ENCODE data around the gene SSPN.

The SSPN gene

GRCh38 chr12:26279908-26280307 is 84.5 kb downstream of the SSPN start:
- no peak for TF ChIP-seq CTCF (conservative IDR thresholded peaks at IDR 0.05)
- H3K27ac ChIP-seq, result no peak overlapping the region

- no peak overlapping the region for H3K27ac ChIP-seq
- no peak for TF ChIP-seq CTCF (conservative IDR thresholded peaks at IDR 0.05)
These were observed 85.5 kb downstream of the SSPN start for GRCh38 chr12:26280869-26281268.

- H3K27ac ChIP-seq, result no peak overlapping the region
- TF ChIP-seq CTCF (conservative IDR thresholded peaks at IDR 0.05), result no peak
These were observed 85.9 kb downstream of the SSPN start for GRCh38 chr12:26281320-26281719.

- H3K27ac ChIP-seq, result no peak overlapping the region
- TF ChIP-seq CTCF (conservative IDR thresholded peaks at IDR 0.05), result no peak
These were observed 87.1 kb downstream of the SSPN start for GRCh38 chr12:26282339-26282940.

GRCh38 chr12:26283046-26283445 is 87.7 kb downstream of the SSPN start:
- no peak for TF ChIP-seq CTCF (conservative IDR thresholded peaks at IDR 0.05)
- H3K27ac ChIP-seq, result no peak overlapping the region

GRCh38 chr12:26283617-26284016 is 88.2 kb downstream of the SSPN start:
- no peak overlapping the region for H3K27ac ChIP-seq
- TF ChIP-seq CTCF (conservative IDR thresholded peaks at IDR 0.05), result no peak

- TF ChIP-seq CTCF (conservative IDR thresholded peaks at IDR 0.05), result no peak
- no peak overlapping the region for H3K27ac ChIP-seq
These were observed 90.0 kb downstream of the SSPN start for GRCh38 chr12:26285401-26285800.
